Activated CD8-positive, alpha-beta memory T cell treated with anti-CD3 and anti-CD28 coated beads, Interleukin-2, amount 50 U/mL, for 1 hour (primary cell): ENCODE data around the gene CNKSR1.

ENCODE experiments used
- DNase-seq: peaks from one replicate; pipeline ENCODE4 v3.0.0-alpha.2; 2020; ENCODE audit errors: extremely low read depth

The CNKSR1 gene

GRCh38 chr1:26184086-26184485 lies 6.8 kb downstream of the CNKSR1 start:
- DNase-seq, result no peak

GRCh38 chr1:26184883-26185282 lies 7.6 kb downstream of the CNKSR1 start:
- no peak for DNase-seq

- DNase-seq, result no peak
Observed at GRCh38 chr1:26187882-26188281, 10.6 kb downstream of the CNKSR1 start.

- DNase-seq, result no peak
Observed at GRCh38 chr1:26188477-26188876, 11.2 kb downstream of the CNKSR1 start.

GRCh38 chr1:26189331-26189730 lies 12.0 kb downstream of the CNKSR1 start:
- DNase-seq, result no peak

- no peak for DNase-seq
Observed at GRCh38 chr1:26189751-26190275, 12.5 kb downstream of the CNKSR1 start.

- no peak for DNase-seq
Observed at GRCh38 chr1:26190373-26190987, 13.2 kb downstream of the CNKSR1 start, which contains the start of gene CATSPER4. TSS of gene CATSPER4 (plus strand) at chr1:26190602. CDS start at chr1:26190628, 26 bp downstream.

GRCh38 chr1:26191739-26192138 lies 14.4 kb downstream of the CNKSR1 start:
- no peak for DNase-seq

- DNase-seq, result no peak
Observed at GRCh38 chr1:26195805-26196204, 18.5 kb downstream of the CNKSR1 start.

GRCh38 chr1:26197301-26197700 lies 20.0 kb downstream of the CNKSR1 start:
- DNase-seq, result no peak

GRCh38 chr1:26197813-26198212 lies 20.5 kb downstream of the CNKSR1 start:
- no peak for DNase-seq

GRCh38 chr1:26200413-26200812 lies 23.1 kb downstream of the CNKSR1 start:
- no peak for DNase-seq

GRCh38 chr1:26203642-26204318 lies 26.5 kb downstream of the CNKSR1 start:
- DNase-seq, result no peak

GRCh38 chr1:26210147-26210870 lies 33.0 kb downstream of the CNKSR1 start:
- DNase-seq, result no peak

- DNase-seq, result no peak
Observed at GRCh38 chr1:26212726-26213125, 35.4 kb downstream of the CNKSR1 start.

- DNase-seq, result no peak
Observed at GRCh38 chr1:26213335-26213905, 36.1 kb downstream of the CNKSR1 start.

- DNase-seq, result no peak
Observed at GRCh38 chr1:26215246-26215645, 38.0 kb downstream of the CNKSR1 start.

GRCh38 chr1:26218906-26219494 lies 41.7 kb downstream of the CNKSR1 start:
- DNase-seq, result no peak

- DNase-seq, result no peak
Observed at GRCh38 chr1:26220199-26220912, 43.1 kb downstream of the CNKSR1 start.

- no peak for DNase-seq
Observed at GRCh38 chr1:26221094-26221493, 43.8 kb downstream of the CNKSR1 start.

GRCh38 chr1:26224606-26225005 lies 47.3 kb downstream of the CNKSR1 start:
- no peak for DNase-seq
